HepG2 (cell line): ENCODE results near the gene ZNF91. TPM values are rescaled to one million over a fixed set of nuclear protein-coding genes. Genes with fewer than 3 reads are reported as not detected.

ENCODE experiments used
- ATAC-seq: fragments of 200-7000 bp; cut with Tn5 transposase; 3 replicates; pipeline ENCODE4 v1.9.1; 2020; ENCODE audit warnings: mild to moderate bottlenecking, moderate library complexity
- BruUV-seq: library from RNA; stranded (reverse); fragments of 400-500 nt; replicated peaks from 2 replicates; lab custom pipeline; 2021; lab: Mats Ljungman, UMichigan
- CTCF ChIA-PET: fragments of 300-600 bp; formaldehyde crosslinking; extraction: SDS; loops from one replicate; lab custom pipeline; 2021; ENCODE audit warnings: low total read pairs, inconsistent platforms, low intra/inter-chr PET ratio; lab: Yijun Ruan, JAX
- POLR2A ChIA-PET: fragments of 350-600 bp; sonication (Branson Sonifier 250); formaldehyde crosslinking; loops from one replicate; lab custom pipeline; 2020; ENCODE audit warnings: antibody characterized with exemption, inconsistent platforms; lab: Yijun Ruan, JAX
- DNase-seq: peaks from one replicate; pipeline ENCODE4 v3.0.0-alpha.2; 2015; ENCODE audit warnings: low spot score
- FAIRE-seq: peaks from 3 replicates; lab custom pipeline; 2011; peaks lifted over from hg19 to GRCh38; lab: Jason Lieb, UNC
- H2AFZ ChIP-seq: one replicate; pipeline ENCODE4 v1.6.1; 2011; ENCODE audit warnings: low read length, inconsistent platforms
- H3K27ac ChIP-seq: fragments of 300-600 bp; 3 replicates; pipeline ENCODE4 v1.8.0; 2011; ENCODE audit warnings: mixed run types, mild to moderate bottlenecking, mixed read lengths, low read length, inconsistent platforms; ENCODE audit not compliant: insufficient read depth; ENCODE audit errors: extremely low read length
- H3K27me3 ChIP-seq, 2 experiments: fragments of 200-600 bp in 1 of 2; 2 replicates in 1 of 2; 3 replicates in 1 of 2; pipeline versions ENCODE4 v1.6.0 to v1.8.0; 2011; ENCODE audit warnings: low read length in 2 of 2, mild to moderate bottlenecking in 2 of 2, moderate library complexity in 2 of 2, inconsistent platforms in 1 of 2; ENCODE audit not compliant: insufficient read depth in 2 of 2, control insufficient read depth in 1 of 2
- H3K36me3 ChIP-seq, 2 experiments: fragments of 200-600 bp in 1 of 2; replicated peaks in 1 of 2; 2 replicates in 1 of 2; 3 replicates in 1 of 2; pipeline versions ENCODE4 v1.5.1 to v1.8.0; 2011; ENCODE audit warnings: low read length in 2 of 2, inconsistent platforms in 1 of 2; ENCODE audit not compliant: insufficient read depth in 2 of 2, control insufficient read depth in 1 of 2
- H3K4me1 ChIP-seq: 2 replicates; pipeline ENCODE4 v1.5.1; 2012; ENCODE audit warnings: low read length, inconsistent platforms; ENCODE audit not compliant: insufficient read depth
- H3K4me2 ChIP-seq: 2 replicates; pipeline ENCODE4 v1.6.0; 2011; ENCODE audit warnings: low read depth, low read length, inconsistent platforms
- H3K4me3 ChIP-seq, 3 experiments: fragments of 200-600 bp in 1 of 3; sonication (generic), shearing (Covaris generic) in 1 of 3; replicated peaks in 1 of 3; 2 replicates each; pipeline ENCODE4 v1.5.1; 2011 to 2016; ENCODE audit warnings: low read length in 3 of 3, inconsistent platforms in 2 of 3, low read depth in 2 of 3, mild to moderate bottlenecking in 2 of 3, control low read depth in 1 of 3, mixed read lengths in 1 of 3; ENCODE audit not compliant: insufficient read depth in 1 of 3
- H3K79me2 ChIP-seq: one replicate; pipeline ENCODE4 v1.6.1; 2011; ENCODE audit warnings: low read length, inconsistent platforms; ENCODE audit not compliant: insufficient read depth
- H3K9ac ChIP-seq: 2 replicates; pipeline ENCODE4 v1.6.0; 2011; ENCODE audit warnings: mild to moderate bottlenecking, low read depth, low read length, inconsistent platforms; ENCODE audit not compliant: insufficient read depth
- H3K9me3 ChIP-seq: 2 replicates; pipeline ENCODE4 v1.5.1; 2012; ENCODE audit warnings: mild to moderate bottlenecking, low read length
- H4K20me1 ChIP-seq: 2 replicates; pipeline ENCODE4 v1.6.0; 2011; ENCODE audit warnings: inconsistent platforms, mild to moderate bottlenecking, low read length, moderate library complexity; ENCODE audit not compliant: insufficient read depth
- CEBPB ChIP-seq: IDR thresholded peaks from 2 replicates; pipeline ENCODE4 v1.6.1; 2011; ENCODE audit warnings: low read depth, low read length, improper control_type of control experiment, borderline replicate concordance
- HDAC2 ChIP-seq: sonication (generic); formaldehyde crosslinking; IDR thresholded peaks from 2 replicates; pipeline ENCODE4 v1.4.0; 2020; ENCODE audit warnings: missing genetic modification reagents
- HNF4A ChIP-seq: sonication (generic); formaldehyde crosslinking; IDR thresholded peaks from 2 replicates; pipeline ENCODE4 v1.4.0; 2020; ENCODE audit warnings: missing genetic modification reagents
- MBNL3 ChIP-seq: fragments of 250-450 bp; sonication (Bioruptor Pico); conservative IDR thresholded peaks from 2 replicates; pipeline ENCODE4 v1.8.0; 2022; ENCODE audit warnings: mild to moderate bottlenecking, inconsistent platforms
- NR1H2 ChIP-seq: sonication (generic); formaldehyde crosslinking; IDR thresholded peaks from 2 replicates; pipeline ENCODE4 v1.8.1; 2022; ENCODE audit warnings: low read depth, missing genetic modification reagents, borderline replicate concordance
- PAF1 ChIP-seq: IDR thresholded peaks from 2 replicates; pipeline ENCODE4 v1.6.1; 2016; ENCODE audit warnings: missing genetic modification reagents, missing compliant biosample characterization
- SP4 ChIP-seq: sonication (generic); formaldehyde crosslinking; IDR thresholded peaks from 2 replicates; pipeline ENCODE4 v1.8.1; 2023; ENCODE audit warnings: mild to moderate bottlenecking, missing genetic modification reagents
- TARDBP ChIP-seq: sonication (generic); formaldehyde crosslinking; IDR thresholded peaks from 2 replicates; pipeline ENCODE4 v1.8.0; 2022; ENCODE audit warnings: mild to moderate bottlenecking, missing genetic modification reagents
- TRIM24 ChIP-seq: sonication (generic); formaldehyde crosslinking; IDR thresholded peaks from 2 replicates; pipeline ENCODE4 v1.8.0; 2022; ENCODE audit warnings: mild to moderate bottlenecking, missing genetic modification reagents
- ZIK1 ChIP-seq: sonication (generic); formaldehyde crosslinking; IDR thresholded peaks from 2 replicates; pipeline ENCODE4 v1.5.0; 2020; ENCODE audit warnings: mild to moderate bottlenecking, low read depth, missing genetic modification reagents, borderline replicate concordance
- ZNF296 ChIP-seq: sonication (generic); formaldehyde crosslinking; conservative IDR thresholded peaks from 2 replicates; pipeline ENCODE4 v1.5.0; 2020; ENCODE audit warnings: mild to moderate bottlenecking, missing genetic modification reagents
- ZSCAN30 ChIP-seq: sonication (generic); formaldehyde crosslinking; IDR thresholded peaks from 2 replicates; pipeline ENCODE4 v1.5.0; 2020; ENCODE audit warnings: mild to moderate bottlenecking, missing genetic modification reagents
- ZSCAN31 ChIP-seq: sonication (generic); formaldehyde crosslinking; IDR thresholded peaks from 2 replicates; pipeline ENCODE4 v1.5.0; 2020; ENCODE audit warnings: low read depth, mild to moderate bottlenecking, missing genetic modification reagents
- WGBS: methylation state at CpG from one replicate; pipeline ENCODE4 v1.1.6; 2017; ENCODE audit warnings: low lambda C conversion rate; 5-methylcytosine and 5-hydroxymethylcytosine counted together
- in situ Hi-C: cut with HindIII; loops from 2 replicates; pipeline ENCODE4 v1.10.0; 2017; ENCODE audit warnings: low pct_unique_long_range_greater_than_20kb; ENCODE audit not compliant: extremely low pct_ligation_motif_present
- intact Hi-C: fragments of 100-400 bp; cut with micrococcal nuclease; formaldehyde crosslinking; loops from one replicate; pipeline ENCODE4 v1.10.0; 2022; ENCODE audit not compliant: unreplicated experiment
- polyA plus RNA-seq, 8 experiments: library from polyadenylated mRNA; depleted of rRNA in 3 of 8; stranded (reverse) in 7 of 8; unstranded in 1 of 8; fragments of >200 nt; fragmentation: Illumina TruSeq in 4 of 8; extraction: Trizol in 4 of 8; gene quantifications; 2 replicates each; pipeline versions ENCODE4 v1.2.1 to v1.2.3, GENCODE V29; 2011 to 2016; ENCODE audit warnings: low read depth in 4 of 8, missing spikeins in 1 of 8, mixed read lengths in 1 of 8; ENCODE audit not compliant: insufficient read depth in 1 of 8
- total RNA-seq, 5 experiments: library from RNA; depleted of rRNA; stranded (reverse); fragments of >200 nt; fragmentation: Illumina TruSeq; extraction: Trizol; gene quantifications; 2 replicates each; pipeline ENCODE4 v1.2.3, GENCODE V29; 2016; ENCODE audit warnings: low read depth in 1 of 5
- TF ChIP-seq, protein P1 (sequence below): sonication (generic); formaldehyde crosslinking; IDR thresholded peaks from 2 replicates; pipeline ENCODE4 v1.4.0; 2020; ENCODE audit warnings: missing genetic modification reagents, borderline replicate concordance
- TF ChIP-seq, protein P2 (sequence below): sonication (generic); formaldehyde crosslinking; IDR thresholded peaks from 2 replicates; pipeline ENCODE4 v1.5.0; 2020; ENCODE audit warnings: missing genetic modification reagents

The ZNF91 gene
- total and polyA plus RNA-seq, 2 of the 13 experiments (the other 11 are each of a cell fraction or from before 2014, with no cell fraction given) = 19.4 to 21.5 TPM

DNA sequence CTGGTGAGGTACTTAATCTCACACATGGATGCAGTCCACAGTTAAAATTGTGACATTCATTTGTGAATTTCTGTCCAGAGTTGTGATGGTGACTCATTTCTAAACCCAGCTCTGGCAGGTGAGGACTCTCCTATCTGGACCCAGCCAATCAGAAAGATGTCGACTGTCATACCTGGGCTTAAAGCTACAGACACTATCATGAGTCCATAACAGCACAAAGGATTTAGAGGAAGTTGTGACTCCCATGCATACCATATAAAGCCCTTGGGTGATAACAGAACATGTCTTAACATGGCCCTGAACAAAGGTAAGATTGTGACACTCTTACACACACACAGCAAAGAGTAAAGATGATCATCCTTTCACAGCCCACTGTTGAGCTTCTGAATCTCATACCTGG lies 85.3 kb downstream of the ZNF91 start:
- no TSS peak for BruUV-seq
- Histone ChIP-seq H3K4me2 (no peak overlapping the region), H4K20me1 (no peaks in the 10 kb centered on the region), H3K27ac (no peak overlapping the region), H3K79me2 (no peaks in the 10 kb centered on the region), H3K9me3 (peaks cover 100% of the 10 kb centered on the region), H3K27me3 (no peaks in the 10 kb centered on the region), H3K4me3 (no peak overlapping the region), H3K9ac (no peak overlapping the region), H2AFZ (no peak overlapping the region), H3K4me1 (no peaks in the 10 kb centered on the region), H3K36me3 (no peaks in the 10 kb centered on the region)
- POLR2A ChIA-PET = no interaction called here
- ATAC-seq (no peak), FAIRE-seq (no peak), DNase-seq (no peak)
- in situ Hi-C loops (no loop called here), intact Hi-C loops (no loop called here)
- TF ChIP-seq HNF4A (no peak), ZNF296 (no peak), ZSCAN31 (CRISPR knock-in tag) (no peak), HDAC2 (CRISPR knock-in tag) (no peak), TARDBP (CRISPR knock-in tag) (no peak), PAF1 (no peak), CEBPB (no peak), TRIM24 (CRISPR knock-in tag) (no peak), SP4 (CRISPR knock-in tag) (no peak), NR1H2 (no peak), MBNL3 (CRISPR knock-in tag) (no peak), ZSCAN30 (no peak), ZIK1 (CRISPR knock-in tag) (no peak)
- TF ChIP-seq, protein P1, sequence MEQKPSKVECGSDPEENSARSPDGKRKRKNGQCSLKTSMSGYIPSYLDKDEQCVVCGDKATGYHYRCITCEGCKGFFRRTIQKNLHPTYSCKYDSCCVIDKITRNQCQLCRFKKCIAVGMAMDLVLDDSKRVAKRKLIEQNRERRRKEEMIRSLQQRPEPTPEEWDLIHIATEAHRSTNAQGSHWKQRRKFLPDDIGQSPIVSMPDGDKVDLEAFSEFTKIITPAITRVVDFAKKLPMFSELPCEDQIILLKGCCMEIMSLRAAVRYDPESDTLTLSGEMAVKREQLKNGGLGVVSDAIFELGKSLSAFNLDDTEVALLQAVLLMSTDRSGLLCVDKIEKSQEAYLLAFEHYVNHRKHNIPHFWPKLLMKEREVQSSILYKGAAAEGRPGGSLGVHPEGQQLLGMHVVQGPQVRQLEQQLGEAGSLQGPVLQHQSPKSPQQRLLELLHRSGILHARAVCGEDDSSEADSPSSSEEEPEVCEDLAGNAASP (CRISPR knock-in tag) = no peak
- TF ChIP-seq, protein P2, sequence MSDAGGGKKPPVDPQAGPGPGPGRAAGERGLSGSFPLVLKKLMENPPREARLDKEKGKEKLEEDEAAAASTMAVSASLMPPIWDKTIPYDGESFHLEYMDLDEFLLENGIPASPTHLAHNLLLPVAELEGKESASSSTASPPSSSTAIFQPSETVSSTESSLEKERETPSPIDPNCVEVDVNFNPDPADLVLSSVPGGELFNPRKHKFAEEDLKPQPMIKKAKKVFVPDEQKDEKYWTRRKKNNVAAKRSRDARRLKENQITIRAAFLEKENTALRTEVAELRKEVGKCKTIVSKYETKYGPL (CRISPR knock-in tag) = no peak
- 0% methylated on average over 1 of the region's 1 CpG for WGBS
- CTCF ChIA-PET = no interaction called here
